GM12874 (cell line): Measurements from ENCODE around the gene CSNK1G2.

ENCODE experiments used
- TF ChIP-seq, protein P1 (sequence below): IDR thresholded peaks from 2 replicates; pipeline ENCODE4 v1.5.1; 2011; ENCODE audit warnings: low read depth, mild to moderate bottlenecking, control low read depth, low read length, moderate library complexity; ENCODE audit not compliant: insufficient read depth

Gene CSNK1G2

DNA sequence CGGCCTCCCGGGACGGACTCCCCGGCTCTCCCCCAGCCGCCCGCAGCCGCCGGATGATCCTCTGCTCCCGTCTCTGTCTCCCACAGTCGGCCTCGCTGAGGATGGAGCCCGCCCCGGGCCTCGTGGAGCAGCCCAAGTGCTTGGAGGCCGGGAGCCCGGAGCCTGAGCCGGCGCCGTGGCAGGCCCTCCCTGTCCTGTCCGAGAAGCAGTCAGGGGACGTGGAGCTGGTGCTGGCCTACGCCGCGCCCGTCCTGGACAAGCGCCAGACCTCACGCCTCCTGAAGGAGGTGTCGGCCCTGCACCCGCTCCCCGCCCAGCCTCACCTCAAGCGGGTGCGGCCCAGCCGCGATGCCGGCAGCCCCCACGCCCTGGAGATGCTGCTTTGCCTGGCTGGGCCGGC, 29.0 kb upstream of the CSNK1G2 start:
- TF ChIP-seq, protein P1, sequence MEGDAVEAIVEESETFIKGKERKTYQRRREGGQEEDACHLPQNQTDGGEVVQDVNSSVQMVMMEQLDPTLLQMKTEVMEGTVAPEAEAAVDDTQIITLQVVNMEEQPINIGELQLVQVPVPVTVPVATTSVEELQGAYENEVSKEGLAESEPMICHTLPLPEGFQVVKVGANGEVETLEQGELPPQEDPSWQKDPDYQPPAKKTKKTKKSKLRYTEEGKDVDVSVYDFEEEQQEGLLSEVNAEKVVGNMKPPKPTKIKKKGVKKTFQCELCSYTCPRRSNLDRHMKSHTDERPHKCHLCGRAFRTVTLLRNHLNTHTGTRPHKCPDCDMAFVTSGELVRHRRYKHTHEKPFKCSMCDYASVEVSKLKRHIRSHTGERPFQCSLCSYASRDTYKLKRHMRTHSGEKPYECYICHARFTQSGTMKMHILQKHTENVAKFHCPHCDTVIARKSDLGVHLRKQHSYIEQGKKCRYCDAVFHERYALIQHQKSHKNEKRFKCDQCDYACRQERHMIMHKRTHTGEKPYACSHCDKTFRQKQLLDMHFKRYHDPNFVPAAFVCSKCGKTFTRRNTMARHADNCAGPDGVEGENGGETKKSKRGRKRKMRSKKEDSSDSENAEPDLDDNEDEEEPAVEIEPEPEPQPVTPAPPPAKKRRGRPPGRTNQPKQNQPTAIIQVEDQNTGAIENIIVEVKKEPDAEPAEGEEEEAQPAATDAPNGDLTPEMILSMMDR, result no peak

DNA sequence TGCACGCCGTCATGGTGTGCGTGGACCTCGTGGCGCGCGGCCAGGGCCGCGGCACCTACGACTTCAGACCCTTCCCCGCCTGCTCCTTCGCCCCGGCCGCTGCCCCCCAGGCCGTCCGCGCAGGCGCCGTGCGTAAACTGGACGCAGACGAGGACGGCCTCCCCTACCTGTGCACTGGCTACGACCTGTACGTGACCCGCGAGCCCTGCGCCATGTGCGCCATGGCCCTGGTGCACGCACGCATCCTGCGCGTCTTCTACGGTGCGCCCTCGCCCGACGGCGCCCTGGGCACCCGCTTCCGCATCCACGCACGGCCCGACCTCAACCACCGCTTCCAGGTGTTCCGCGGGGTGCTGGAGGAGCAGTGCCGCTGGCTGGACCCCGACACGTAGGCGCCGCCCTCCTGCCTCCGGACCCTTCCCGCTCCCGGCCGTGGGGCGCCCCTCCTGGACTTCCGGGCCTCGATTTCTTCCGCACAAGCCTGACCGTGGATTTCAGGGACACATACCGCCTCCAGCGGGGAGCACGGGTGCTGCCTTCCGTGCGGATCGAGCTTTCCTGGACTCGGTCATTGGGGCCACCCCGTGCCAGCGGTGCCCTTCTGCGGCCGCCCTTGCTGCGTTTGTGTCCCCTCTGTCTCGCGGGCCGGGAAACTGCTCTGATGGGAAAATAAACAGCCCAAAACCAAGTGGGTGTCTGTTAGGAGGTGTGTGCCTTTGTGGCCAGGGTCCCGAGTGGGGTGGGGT, 28.0 kb upstream of the CSNK1G2 start:
- TF ChIP-seq, protein P1, result no peak

DNA sequence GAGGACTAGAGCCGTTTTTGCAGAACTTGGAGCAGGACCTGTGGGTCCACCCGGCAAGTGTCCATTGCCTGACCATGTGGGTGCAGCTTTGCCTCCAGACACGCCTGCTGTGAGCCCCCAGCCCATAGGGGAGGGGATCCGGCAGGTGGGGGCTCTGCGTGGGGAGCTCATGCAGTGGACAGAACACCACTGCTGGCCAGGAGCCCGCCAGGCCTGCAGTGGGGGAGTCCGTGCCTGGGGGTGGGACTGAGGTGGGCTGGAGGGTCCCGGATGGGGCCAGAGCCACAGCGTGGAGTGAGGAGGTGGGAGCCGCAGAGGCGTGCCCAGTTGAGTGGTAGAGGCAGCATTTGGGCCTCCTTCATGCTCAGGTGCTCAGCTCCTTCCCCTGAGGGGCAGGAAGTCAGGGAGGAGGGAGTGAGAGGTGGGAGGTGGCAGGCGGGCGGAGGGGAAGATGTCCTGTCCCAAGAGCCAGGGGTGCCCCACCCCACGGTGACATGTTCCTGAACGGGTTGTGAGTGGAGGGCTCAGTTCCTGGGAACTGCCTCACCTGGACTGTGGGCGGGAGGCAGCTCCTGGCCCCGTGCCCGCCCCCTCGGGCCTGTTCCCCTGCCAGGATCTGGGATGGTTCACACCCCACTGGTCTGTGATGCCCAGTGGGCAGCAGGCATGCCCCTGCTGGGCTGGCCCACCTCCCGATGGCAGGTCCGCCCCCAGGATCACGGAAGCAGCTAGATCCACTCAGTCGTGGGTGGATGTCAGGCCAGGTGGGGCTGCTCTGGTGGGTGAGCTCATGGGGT, 27.0 kb upstream of the CSNK1G2 start:
- TF ChIP-seq, protein P1, result no peak

DNA sequence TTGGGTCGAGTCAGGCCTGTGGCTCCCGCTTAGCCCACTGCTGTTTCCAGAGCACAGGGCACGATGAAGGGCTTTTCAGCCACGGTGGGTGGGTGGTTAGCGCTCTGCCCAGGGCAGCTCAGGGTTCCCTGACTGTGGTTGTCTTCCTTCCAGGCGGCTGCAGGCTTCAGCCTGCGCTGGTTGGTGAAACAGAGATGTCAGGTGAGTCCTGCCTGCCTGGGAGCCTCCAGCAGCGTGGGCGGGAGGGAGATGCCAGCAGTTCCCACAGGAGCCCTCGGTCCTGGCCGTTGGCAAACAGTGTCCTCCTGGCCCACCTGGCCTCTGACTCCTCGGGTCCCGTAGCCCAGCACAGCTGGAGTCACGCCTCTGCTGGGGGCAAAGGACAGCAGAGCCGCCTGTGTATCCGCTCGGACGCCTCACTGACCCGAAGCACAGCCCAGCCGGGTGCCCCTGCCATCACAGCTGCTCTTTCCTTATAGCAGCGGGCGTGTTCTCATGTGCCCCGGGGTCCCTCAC, 26.1 kb upstream of the CSNK1G2 start:
- TF ChIP-seq, protein P1, result no peak

DNA sequence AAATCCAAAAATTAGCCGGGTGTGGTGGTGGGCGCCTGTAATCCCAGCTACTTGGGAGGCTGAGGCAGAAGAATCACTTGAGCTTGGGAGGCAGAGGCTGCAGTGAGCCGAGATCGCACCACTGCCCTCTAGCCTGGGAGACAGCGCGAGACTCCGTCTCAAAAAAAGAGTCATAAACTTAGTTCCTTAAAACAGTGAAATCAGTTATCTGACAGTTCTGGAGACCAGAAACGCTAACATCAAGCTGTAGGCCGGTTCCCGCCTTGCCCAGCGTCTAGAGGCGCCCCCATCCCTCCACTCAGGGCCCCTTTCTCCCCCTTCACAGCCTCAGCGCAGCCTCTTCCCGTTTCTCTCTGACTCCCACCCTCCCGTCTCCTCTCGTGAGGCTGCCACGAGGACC, 23.8 kb upstream of the CSNK1G2 start:
- TF ChIP-seq, protein P1, result no peak

DNA sequence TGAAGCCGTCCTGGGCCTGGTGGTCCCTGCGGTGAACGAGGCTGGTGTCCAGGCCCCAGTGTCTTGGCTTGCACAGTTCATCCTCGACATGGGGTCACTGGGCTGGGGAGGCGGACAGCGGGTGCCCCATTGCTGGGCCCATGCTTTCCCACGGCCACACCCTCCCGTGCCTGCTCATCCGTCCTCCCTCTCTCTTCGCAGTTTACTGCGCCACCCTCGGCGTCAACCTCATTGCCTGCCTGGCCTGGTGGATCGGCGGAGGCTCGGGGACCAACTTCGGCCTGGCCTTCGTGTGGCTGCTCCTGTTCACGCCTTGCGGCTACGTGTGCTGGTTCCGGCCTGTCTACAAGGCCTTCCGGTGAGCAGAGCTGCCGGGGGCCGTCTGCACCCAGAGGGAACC, 23.0 kb upstream of the CSNK1G2 start:
- TF ChIP-seq, protein P1, result no peak

DNA sequence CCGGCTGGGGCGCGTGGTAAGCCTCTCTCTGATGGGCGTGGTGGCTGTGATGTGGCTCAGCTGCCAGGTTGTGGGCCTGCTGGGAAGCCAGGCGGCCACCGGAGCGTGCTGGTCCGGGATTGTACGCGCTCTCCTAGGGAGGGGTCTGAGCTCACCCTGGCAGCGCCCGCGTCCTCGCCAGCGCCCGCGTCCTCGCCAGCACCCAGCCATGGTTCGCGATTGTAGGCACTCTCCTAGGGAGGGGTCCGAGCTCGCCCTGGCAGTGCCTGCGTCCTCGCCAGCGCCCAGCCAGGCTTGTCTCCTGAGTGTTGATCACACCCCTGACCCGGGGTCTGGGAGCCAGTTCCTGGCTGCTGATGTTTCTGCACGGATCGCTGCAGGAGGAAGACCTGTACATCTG, 22.0 kb upstream of the CSNK1G2 start:
- TF ChIP-seq, protein P1, result no peak
